Esophagus muscularis mucosa (tissue), 4 donors: ENCODE measurements around the gene MARVELD3.

Experiments used
- EP300 ChIP-seq: sonication (generic); formaldehyde crosslinking; IDR thresholded peaks from one replicate; pipeline ENCODE4 v1.6.1; 2017; ENCODE audit warnings: antibody characterized with exemption
- POLR2A ChIP-seq: fragments of 450-650 bp; IDR thresholded peaks from one replicate; pipeline ENCODE4 v1.6.1; 2017; ENCODE audit warnings: antibody characterized with exemption, moderate library complexity, mild to moderate bottlenecking, low read depth
- POLR2AphosphoS5 ChIP-seq, 2 donors: sonication (generic); formaldehyde crosslinking; IDR thresholded peaks; one replicate each; pipeline ENCODE4 v1.6.1; 2017; ENCODE audit warnings: antibody characterized with exemption in 2 of 2
- TF ChIP-seq, protein P1 (sequence below), 3 experiments: fragments of 200-600 bp in 2 of 3; fragments of 450-650 bp in 1 of 3; sonication (generic) in 2 of 3; IDR thresholded peaks; one replicate each; pipeline ENCODE4 v1.5.1; 2017 to 2019; ENCODE audit warnings: antibody characterized with exemption in 3 of 3, mild to moderate bottlenecking in 2 of 3, moderate library complexity in 1 of 3

DNA sequence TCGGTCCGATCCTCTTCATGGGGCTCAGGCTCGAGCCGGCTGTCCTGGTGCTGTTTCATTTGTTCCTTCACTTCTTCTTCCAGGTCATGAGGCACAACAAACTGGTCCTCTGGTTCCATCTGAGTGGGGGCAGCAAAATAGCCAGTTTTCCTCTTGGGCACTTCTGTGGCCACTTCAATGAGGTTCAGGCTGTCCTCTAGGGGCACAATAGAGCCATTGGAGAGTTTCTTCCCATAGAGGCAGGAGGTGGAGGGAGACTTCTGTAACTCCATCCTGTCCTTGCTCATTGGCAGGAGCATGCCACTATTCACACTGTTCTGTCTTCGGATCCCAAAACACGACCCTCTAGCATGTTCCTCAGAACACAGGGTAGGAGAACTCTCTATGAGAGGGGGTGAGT is 22.9 kb downstream of the MARVELD3 start:
- TF ChIP-seq, protein P1, sequence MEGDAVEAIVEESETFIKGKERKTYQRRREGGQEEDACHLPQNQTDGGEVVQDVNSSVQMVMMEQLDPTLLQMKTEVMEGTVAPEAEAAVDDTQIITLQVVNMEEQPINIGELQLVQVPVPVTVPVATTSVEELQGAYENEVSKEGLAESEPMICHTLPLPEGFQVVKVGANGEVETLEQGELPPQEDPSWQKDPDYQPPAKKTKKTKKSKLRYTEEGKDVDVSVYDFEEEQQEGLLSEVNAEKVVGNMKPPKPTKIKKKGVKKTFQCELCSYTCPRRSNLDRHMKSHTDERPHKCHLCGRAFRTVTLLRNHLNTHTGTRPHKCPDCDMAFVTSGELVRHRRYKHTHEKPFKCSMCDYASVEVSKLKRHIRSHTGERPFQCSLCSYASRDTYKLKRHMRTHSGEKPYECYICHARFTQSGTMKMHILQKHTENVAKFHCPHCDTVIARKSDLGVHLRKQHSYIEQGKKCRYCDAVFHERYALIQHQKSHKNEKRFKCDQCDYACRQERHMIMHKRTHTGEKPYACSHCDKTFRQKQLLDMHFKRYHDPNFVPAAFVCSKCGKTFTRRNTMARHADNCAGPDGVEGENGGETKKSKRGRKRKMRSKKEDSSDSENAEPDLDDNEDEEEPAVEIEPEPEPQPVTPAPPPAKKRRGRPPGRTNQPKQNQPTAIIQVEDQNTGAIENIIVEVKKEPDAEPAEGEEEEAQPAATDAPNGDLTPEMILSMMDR (IDR thresholded peaks at IDR 0.05), result no peak
- TF ChIP-seq POLR2A, result no peak
- no peak for TF ChIP-seq EP300
- TF ChIP-seq POLR2AphosphoS5 (IDR thresholded peaks at IDR 0.05), result no peak
